Upper lobe of left lung (tissue), 6 donors: Measurements from ENCODE around the gene PDE1A. TPM values are rescaled to one million over a fixed set of nuclear protein-coding genes. Genes with fewer than 3 reads are reported as not detected.

Source experiments
- ATAC-seq, 2 donors: fragments of 200-7000 bp; cut with Tn5 transposase; one replicate each; pipeline ENCODE4 v1.9.1; 2022; ENCODE audit warnings: mild to moderate bottlenecking in 2 of 2, moderate library complexity in 2 of 2; ENCODE audit not compliant: low FRiP score in 2 of 2
- DNase-seq, 2 donors: peaks; one replicate each; pipeline ENCODE4 v3.0.0-alpha.2; 2019 to 2020
- H3K27ac ChIP-seq, 4 donors: fragments of 200-600 bp; sonication (generic); one replicate each; pipeline ENCODE4 v1.5.1; 2016 to 2019
- H3K27me3 ChIP-seq, 4 donors: fragments of 200-600 bp; sonication (generic); one replicate each; pipeline ENCODE4 v1.5.1; 2017 to 2019
- H3K36me3 ChIP-seq, 4 donors: fragments of 200-600 bp; sonication (generic); one replicate each; pipeline ENCODE4 v1.5.1; 2016 to 2019
- H3K4me1 ChIP-seq, 4 donors: fragments of 200-600 bp; sonication (generic); one replicate each; pipeline ENCODE4 v1.5.1; 2018 to 2019
- H3K4me3 ChIP-seq, 4 donors: fragments of 200-600 bp; sonication (generic); one replicate each; pipeline ENCODE4 v1.5.1; 2017 to 2019; ENCODE audit warnings: mild to moderate bottlenecking in 2 of 4, moderate library complexity in 1 of 4
- H3K9me3 ChIP-seq, 4 donors: fragments of 200-600 bp; sonication (generic); one replicate each; pipeline ENCODE4 v1.5.1; 2018 to 2019
- CTCF ChIP-seq, 6 experiments: fragments of 450-650 bp in 4 of 6; fragments of 200-600 bp in 2 of 6; sonication (generic) in 2 of 6; IDR thresholded peaks; one replicate each; pipeline ENCODE4 v1.5.1; 2016 to 2019; ENCODE audit warnings: antibody characterized with exemption in 6 of 6
- EP300 ChIP-seq, 4 donors: sonication (generic); formaldehyde crosslinking; IDR thresholded peaks; one replicate each; pipeline ENCODE4 v1.5.1; 2017; ENCODE audit warnings: antibody characterized with exemption in 4 of 4, control low read depth in 2 of 4
- POLR2A ChIP-seq, 4 donors: fragments of 450-650 bp; IDR thresholded peaks; one replicate each; pipeline ENCODE4 v1.5.1; 2016 to 2017; ENCODE audit warnings: antibody characterized with exemption in 4 of 4, mild to moderate bottlenecking in 2 of 4
- POLR2AphosphoS5 ChIP-seq, 2 donors: sonication (generic); formaldehyde crosslinking; IDR thresholded peaks; one replicate each; pipeline ENCODE4 v1.5.1; 2017; ENCODE audit warnings: antibody characterized with exemption in 2 of 2
- WGBS, 2 donors: methylation state at CpG; one replicate each; pipeline ENCODE4 v1.1.5; 2017 to 2018; 5-methylcytosine and 5-hydroxymethylcytosine counted together
- total RNA-seq, 6 donors: library from RNA; depleted of rRNA in 4 of 6; stranded (reverse); fragments of >200 nt in 4 of 6; gene quantifications; one replicate each; pipeline versions ENCODE4 v1.1.0 to v1.2.1, GENCODE V29; 2016 to 2021
- donor health status: DM: no; HTN: no; CAD: no; lungs with moderate emphysema.
- donor health status: DM: no; HTN: yes; CAD: no; lungs with severe emphysema.

Gene PDE1A
- total RNA-seq, 6 donors from 2014 or later, result 0.67 to 4.3 (median 2.5) TPM

- Histone ChIP-seq H3K9me3 (no peaks in the 10 kb centered on the region), H3K27ac (no peak overlapping the region), H3K36me3 (no peaks in the 10 kb centered on the region), H3K27me3 (no peaks in the 10 kb centered on the region), H3K4me3 (no peak overlapping the region), H3K4me1 (no peaks in the 10 kb centered on the region)
- TF ChIP-seq POLR2A (IDR thresholded peaks at IDR 0.05) (no peak), POLR2AphosphoS5 (IDR thresholded peaks at IDR 0.05) (no peak), CTCF (IDR thresholded peaks at IDR 0.05) (no peak), EP300 (IDR thresholded peaks at IDR 0.05) (no peak)
- DNase-seq (no peak), ATAC-seq (no peak)
These were observed 247.7 kb downstream of the PDE1A start for GRCh38 chr2:182179176-182179575.

GRCh38 chr2:182173944-182174622 lies 252.8 kb downstream of the PDE1A start:
- Histone ChIP-seq H3K36me3 (no peaks in the 10 kb centered on the region), H3K27me3 (no peaks in the 10 kb centered on the region), H3K4me1 (no peaks in the 10 kb centered on the region), H3K27ac (no peak overlapping the region), H3K9me3 (no peaks in the 10 kb centered on the region), H3K4me3 (no peak overlapping the region)
- ATAC-seq, result no peak
- no peak for DNase-seq
- no peak for TF ChIP-seq CTCF (IDR thresholded peaks at IDR 0.05)
- TF ChIP-seq POLR2A (IDR thresholded peaks at IDR 0.05), result no peak
- TF ChIP-seq POLR2AphosphoS5 (IDR thresholded peaks at IDR 0.05), result no peak
- no peak for TF ChIP-seq EP300 (IDR thresholded peaks at IDR 0.05)
- WGBS, 2 donors, result 61 to 65% methylated on average over 5 of the region's 5 CpGs

- Histone ChIP-seq H3K9me3 (no peaks in the 10 kb centered on the region), H3K27ac (no peak overlapping the region), H3K27me3 (no peaks in the 10 kb centered on the region), H3K4me3 (no peak overlapping the region), H3K36me3 (no peaks in the 10 kb centered on the region), H3K4me1 (no peaks in the 10 kb centered on the region)
- ATAC-seq (no peak), DNase-seq (no peak)
- 82 to 89% methylated on average over 3 of the region's 3 CpGs for WGBS, 2 donors
- TF ChIP-seq POLR2AphosphoS5 (IDR thresholded peaks at IDR 0.05), result no peak
These were observed 256.5 kb downstream of the PDE1A start for GRCh38 chr2:182170341-182170740.

GRCh38 chr2:182167882-182168281 lies 259.0 kb downstream of the PDE1A start:
- Histone ChIP-seq H3K27ac (no peak overlapping the region), H3K9me3 (no peaks in the 10 kb centered on the region), H3K4me1 (no peaks in the 10 kb centered on the region), H3K27me3 (no peaks in the 10 kb centered on the region), H3K4me3 (no peak overlapping the region), H3K36me3 (no peaks in the 10 kb centered on the region)
- 76 to 90% methylated on average over 4 of the region's 4 CpGs for WGBS, 2 donors
- TF ChIP-seq CTCF (IDR thresholded peaks at IDR 0.05) (no peak), EP300 (IDR thresholded peaks at IDR 0.05) (no peak), POLR2AphosphoS5 (IDR thresholded peaks at IDR 0.05) (no peak), POLR2A (IDR thresholded peaks at IDR 0.05) (no peak)
- no peak for DNase-seq
- ATAC-seq, result no peak

- Histone ChIP-seq H3K36me3 (no peaks in the 10 kb centered on the region), H3K4me1 (no peaks in the 10 kb centered on the region), H3K4me3 (no peak overlapping the region), H3K9me3 (no peaks in the 10 kb centered on the region), H3K27ac (no peak overlapping the region), H3K27me3 (no peaks in the 10 kb centered on the region)
- TF ChIP-seq EP300 (IDR thresholded peaks at IDR 0.05) (no peak), POLR2AphosphoS5 (IDR thresholded peaks at IDR 0.05) (no peak), POLR2A (IDR thresholded peaks at IDR 0.05) (no peak), CTCF (IDR thresholded peaks at IDR 0.05) (no peak)
- no peak for ATAC-seq
- 70 to 74% methylated on average over 2 of the region's 2 CpGs for WGBS, 2 donors
- DNase-seq, result no peak
These were observed 260.0 kb downstream of the PDE1A start for GRCh38 chr2:182166841-182167240.
